GM12801 (cell line): ENCODE results near the gene CYTL1.

Experiments used
- CTCF ChIP-seq: IDR thresholded peaks from one replicate; pipeline ENCODE4 v1.5.1; 2011; ENCODE audit warnings: control low read depth; ENCODE audit not compliant: insufficient read length; ENCODE audit errors: extremely low read depth

The CYTL1 gene

DNA sequence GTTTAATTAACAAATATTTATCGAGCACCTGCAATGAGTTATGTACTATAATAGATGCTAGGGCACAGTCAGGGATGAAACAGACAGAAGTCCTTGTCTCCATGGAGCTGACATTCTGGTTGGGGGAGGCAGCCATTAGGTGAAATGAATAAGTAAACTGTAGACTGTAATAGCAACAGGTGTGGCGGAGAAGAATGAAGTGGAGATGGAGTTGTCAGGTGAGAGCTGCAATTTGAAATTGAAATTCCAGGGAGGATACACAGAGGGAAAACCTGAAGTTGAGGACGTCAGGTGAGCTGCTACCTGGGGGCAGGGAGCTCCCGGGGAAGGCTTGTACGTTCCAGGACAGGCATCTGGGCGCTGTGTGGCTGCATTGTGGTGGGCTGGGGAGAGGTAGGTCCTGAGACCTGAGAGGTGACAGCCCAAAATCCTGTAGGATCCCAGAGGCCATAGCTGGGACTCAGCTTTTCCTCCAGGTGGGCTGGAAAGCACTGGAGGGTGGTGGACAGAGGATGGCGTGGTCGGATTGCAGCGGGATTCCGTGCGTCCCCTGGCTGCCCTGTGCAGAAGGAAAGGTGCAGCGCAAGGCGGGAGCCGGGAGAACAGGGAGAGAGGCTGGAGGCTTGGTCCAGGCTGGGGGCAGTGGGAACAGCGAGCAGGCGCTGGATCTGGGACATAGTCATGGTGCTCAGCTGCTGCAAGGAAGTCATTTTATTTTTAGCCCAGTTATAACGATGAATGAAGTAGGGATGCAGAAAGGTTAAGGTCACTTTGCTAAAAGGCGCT lies 24.8 kb downstream of the CYTL1 start:
- TF ChIP-seq CTCF = no peak

GRCh38 chr4:4992833-4993232 lies 26.4 kb downstream of the CYTL1 start:
- no peak for TF ChIP-seq CTCF

DNA sequence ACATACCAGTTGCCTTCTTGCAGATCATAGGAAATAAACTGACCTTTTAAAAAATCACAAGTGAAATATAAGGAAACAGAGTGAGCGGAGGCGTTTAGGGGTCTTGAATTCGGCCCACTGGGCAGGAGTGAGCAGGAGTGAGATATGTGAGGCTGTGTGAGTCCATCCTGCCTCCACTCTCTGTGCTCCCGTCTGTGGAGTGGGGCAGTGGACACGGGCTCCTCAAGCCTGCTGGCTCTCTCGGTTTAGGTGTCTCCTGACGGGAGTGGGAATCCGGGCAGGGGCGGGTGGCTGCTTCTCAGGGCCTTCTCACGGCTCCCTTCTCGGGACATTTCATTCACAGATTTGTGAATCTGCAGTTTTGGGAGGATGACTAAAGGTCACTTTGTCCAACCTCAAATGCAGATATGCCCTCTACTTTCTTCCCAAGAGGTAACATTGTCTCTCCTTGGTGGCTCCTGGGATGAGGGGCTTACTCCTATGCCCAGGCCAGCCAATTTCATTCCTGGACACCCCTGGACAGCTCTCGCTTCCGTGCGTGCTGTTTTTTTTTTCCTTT lies 27.6 kb downstream of the CYTL1 start:
- TF ChIP-seq CTCF = no peak

- TF ChIP-seq CTCF = no peak
These were observed 28.3 kb downstream of the CYTL1 start for GRCh38 chr4:4990857-4991540.

DNA sequence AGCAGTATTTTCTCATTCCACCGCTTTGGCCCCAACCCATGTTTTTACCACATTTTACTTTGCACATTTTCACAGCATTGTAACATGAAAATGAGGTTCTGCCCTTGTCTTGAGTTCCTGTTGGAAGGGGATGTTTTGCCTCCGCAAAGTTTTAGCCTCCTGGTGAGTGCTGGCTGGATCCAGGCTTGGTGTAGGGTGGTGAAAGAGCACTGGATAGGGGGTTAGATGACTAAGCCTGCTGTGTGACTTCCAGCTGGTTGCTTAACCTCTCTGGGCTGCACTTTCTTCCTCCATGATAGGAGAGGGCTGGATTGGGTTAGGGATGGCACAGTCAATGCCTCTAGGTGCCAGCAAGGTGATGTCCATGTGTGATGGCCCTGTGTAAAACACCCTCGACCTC lies 28.9 kb downstream of the CYTL1 start:
- TF ChIP-seq CTCF = no peak

DNA sequence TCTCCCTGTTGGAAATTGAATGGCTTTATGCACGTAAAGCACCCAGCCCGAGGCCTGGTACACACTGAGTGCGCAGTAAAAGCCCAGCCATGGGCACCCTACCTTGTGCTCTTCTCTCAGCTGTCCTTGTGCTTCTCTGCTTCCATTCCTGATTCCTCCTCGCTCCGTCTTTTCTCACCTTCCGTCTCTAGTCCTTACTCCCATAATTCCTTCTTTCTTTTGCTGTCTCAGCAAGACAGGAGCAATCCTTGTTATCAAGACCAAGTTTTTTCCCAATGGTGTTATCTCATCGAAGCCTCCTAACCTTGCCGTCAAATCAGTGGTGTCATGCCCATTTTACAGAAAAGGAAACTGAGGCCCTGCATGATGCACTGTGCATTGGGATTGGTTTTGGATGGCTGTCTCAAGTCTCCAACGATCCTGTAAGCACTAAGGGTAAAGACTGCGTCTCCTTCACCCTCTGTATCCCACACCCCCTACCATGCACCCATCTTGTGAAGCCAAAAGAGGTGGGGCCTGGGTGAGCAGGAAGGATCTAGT lies 30.1 kb downstream of the CYTL1 start:
- no peak for TF ChIP-seq CTCF

DNA sequence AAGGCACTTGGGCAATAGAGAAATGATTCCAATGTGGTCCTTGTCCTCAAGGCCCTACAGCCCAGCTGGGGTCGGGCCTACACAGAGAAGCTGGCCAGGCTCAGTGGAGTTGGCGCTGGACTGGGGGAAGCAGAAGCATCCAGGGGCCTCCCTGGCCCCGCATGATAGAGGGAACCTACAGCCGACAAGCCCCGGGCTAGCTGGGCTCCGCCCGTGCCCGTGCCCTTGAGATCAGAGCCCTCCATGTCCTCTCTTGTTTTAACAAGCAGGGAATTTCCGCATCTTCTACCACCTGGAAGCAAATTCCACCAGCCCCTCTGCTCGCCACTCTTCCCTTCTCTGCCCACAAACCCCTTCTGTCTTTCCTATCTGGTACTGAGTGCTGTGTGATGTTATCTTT lies 31.6 kb downstream of the CYTL1 start:
- no peak for TF ChIP-seq CTCF
